HG03064 (cell line): Measurements from ENCODE around the gene KCNIP4.

Experiments
- ATAC-seq: cut with Tn5 transposase; IDR thresholded peaks from one replicate; pipeline ENCODE4 v1.9.1; 2021; ENCODE audit warnings: low read depth; ENCODE audit not compliant: unreplicated experiment

Gene KCNIP4

DNA sequence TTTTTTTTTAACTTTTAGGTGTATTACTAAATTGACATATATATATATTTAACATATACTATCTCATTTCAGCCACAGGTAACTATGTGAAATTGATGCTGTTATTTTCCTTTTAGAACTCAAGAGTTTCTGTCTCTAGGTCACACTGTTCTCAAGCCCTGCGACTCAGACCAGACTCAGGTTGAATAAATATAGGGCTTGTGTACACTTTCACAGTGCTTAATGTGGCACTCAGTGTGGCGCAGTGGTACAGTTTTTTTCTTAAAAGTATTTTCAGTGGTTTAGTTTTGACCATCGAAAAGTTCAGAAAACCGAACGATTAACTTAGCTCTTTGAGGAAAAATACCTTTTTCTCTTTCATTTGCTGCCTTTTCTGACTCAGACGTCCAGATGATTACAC lies 1223.7 kb downstream of the KCNIP4 start:
- ATAC-seq, result no peak

DNA sequence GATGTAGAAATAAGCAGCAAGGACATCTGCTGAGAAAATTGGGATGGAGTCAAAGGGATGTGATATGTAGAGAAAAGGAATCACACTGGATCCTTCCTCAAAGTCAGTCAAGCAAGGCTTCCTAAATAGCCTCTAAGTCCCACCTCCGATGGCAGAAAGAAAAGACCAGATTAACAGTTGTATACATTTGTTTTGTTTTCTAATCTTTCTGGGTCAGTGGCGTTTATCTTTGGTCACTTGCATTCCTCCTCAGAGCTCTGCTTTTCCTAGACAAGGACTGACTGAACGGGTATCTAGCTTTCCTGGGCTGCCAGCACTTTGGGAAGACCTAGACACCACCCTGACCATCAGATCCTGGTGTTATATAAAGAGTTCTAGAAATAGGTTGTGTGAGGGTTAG lies 1225.1 kb downstream of the KCNIP4 start:
- no peak for ATAC-seq

GRCh38 chr4:20723019-20723418 lies 1225.6 kb downstream of the KCNIP4 start:
- no peak for ATAC-seq

DNA sequence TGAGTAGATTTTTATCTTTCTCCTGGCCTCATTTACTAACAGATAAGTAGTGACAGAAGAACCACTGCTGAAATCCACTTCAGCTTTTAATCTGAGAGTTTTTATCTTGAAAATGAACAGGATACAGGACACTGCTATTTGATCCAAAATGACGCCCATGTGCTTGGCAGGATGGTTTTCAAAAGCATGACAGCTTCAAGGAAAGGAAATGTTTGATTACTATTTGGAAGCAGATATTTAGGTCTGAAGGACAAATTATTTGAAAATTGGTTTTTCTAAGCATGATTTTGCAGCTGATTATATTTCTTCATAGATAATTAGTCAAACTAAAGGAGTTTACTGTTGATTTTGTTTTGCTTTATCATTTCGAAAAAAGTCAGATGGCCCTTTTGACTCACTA lies 1237.2 kb downstream of the KCNIP4 start:
- no peak for ATAC-seq

DNA sequence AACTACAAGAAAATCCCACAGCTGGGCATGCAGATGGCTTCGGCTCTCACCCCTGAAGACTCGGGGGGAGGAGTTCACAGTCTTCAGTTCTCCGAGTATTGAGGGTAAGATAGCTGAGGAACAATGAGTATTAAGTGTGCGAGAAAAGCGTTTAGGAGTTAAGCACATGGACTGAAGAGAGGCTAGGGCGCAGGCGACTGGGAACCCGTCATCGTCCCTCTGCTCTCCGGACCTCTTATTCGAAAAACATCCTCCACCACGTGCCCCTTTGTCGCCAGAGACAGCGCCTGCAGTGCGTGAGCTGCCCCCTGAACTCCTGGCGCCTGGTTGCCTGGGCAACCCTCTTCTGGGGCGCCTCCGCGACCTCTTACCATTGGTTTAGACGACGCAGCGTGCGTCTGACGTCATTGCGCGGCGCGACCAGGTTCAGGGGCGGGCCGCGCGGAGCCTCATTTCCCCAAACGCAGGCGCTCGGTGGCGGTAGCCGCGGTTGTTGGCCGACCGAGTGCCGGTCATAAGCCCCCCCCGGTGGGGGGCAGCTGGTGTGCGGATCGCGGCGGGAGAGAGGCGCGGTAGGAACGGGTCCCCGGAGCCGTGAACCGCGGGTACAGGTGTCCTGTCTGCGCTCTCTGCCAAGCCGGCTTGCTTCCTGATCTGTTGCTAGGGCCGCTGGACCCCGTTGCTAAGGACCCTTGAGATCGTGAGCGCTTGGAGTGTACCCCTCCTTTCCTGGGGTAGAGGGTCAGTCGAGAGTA lies 1248.4 kb downstream of the KCNIP4 start, which contains the start of gene PACRGL:
TSS of gene PACRGL (plus strand) at position 452 of the 755 bp plus-strand sequence. CDS start 4,024 bp downstream, outside the sequence.
- ATAC-seq, result peak; percentile 100

DNA sequence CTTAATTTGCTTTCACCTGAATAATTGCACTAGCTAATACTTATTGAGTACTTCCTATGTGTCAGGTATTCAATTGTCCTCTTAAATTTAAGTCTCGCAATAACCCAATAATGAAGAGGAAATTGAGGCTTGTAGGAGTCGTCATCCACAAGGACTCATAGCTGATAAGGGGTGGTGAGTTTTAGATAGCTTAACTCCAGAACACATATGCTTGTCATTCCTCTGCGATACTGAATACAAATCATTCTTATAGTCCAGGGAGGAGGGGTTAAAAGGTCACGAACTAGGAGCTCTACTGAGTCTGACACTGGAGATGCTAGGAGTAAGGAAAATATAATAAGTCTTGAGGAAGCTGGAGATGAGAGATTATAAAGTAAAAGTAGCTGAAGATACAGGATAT lies 1249.8 kb downstream of the KCNIP4 start:
- no peak for ATAC-seq

GRCh38 chr4:20698382-20698781 lies 1250.2 kb downstream of the KCNIP4 start:
- ATAC-seq, result no peak

- ATAC-seq, result no peak
Observed at GRCh38 chr4:20696815-20697214, 1251.8 kb downstream of the KCNIP4 start.

DNA sequence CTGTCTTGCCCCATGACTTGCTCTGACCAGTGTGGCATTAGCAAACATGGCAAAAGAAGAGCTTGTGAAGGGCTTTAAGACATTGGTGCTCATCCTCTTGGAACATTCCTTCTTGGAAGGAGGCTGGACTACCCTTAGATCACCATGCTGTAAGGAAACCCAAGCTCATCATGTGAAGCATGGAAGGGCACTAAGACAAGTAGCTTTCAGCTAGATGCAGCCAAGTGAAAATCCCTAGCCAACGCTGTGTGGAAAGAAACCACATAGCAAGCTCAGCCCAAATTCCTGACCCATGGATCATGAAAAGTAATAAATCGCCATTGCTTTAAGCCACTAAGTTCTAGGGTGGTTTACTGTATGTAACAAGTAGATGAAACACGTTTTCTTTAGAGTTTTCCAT lies 1260.7 kb downstream of the KCNIP4 start:
- no peak for ATAC-seq

DNA sequence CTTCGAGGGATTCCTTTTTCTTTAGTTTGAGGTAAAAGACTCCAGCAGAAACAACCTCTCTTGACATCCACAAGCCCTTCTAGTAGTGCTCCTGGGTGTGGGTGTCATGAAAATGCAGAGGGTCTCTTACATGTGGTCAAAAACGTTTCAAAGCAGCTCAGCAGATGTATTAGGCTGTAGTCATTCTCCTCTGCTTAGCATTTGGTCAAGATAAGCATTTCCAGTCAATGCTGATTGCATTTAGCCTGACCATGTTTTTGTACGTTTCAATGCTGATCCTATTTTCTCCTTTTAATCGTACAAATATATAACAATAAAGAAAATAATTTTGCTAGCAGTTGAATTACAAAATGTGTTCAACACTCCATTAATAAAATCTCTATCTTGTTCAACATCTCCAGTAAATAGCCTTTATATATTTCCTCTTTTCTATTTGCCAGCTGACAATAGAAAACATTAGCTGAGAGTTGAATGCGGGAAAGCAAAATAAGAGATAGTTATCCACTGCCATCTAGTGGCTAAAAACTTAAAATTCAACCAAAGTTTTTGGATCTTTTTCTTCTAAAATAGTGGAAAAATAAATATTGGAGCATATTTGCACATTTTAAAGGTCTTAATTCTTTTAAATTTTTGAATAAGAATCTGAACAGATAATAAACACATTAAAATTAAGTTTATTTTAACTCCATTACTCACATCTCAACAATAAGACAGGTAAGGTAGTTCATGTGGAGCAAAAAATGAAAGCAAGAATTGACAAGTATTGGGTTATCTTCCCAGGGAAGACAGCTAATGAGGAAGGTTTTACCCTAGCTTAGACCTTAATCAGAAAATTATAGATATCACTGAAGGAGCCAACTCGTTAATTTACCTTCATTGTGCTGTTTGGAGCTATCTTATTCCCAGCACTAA lies 1263.5 kb downstream of the KCNIP4 start:
- no peak for ATAC-seq

DNA sequence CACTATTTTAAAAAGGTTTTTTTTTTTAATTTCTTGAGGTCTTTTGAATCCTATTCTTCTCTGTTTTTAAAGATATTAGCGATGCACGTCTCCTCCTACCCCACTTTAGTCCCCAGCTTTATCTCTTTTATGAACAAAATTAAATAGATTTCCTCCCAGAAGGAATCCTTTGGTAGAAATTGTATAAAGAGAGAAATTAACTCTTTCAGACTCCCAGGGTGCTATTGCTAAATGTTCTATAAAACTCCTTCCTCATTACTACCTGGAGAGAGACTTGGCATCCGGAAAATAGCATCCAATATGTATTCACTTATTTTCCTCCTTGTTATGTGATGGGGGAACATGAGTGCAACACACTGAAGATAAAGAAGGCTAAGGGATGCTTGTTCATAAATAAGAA lies 1264.8 kb downstream of the KCNIP4 start:
- ATAC-seq, result no peak

- no peak for ATAC-seq
Observed at GRCh38 chr4:20682853-20683252, 1265.7 kb downstream of the KCNIP4 start.

- no peak for ATAC-seq
Observed at GRCh38 chr4:20681271-20681670, 1267.3 kb downstream of the KCNIP4 start.

DNA sequence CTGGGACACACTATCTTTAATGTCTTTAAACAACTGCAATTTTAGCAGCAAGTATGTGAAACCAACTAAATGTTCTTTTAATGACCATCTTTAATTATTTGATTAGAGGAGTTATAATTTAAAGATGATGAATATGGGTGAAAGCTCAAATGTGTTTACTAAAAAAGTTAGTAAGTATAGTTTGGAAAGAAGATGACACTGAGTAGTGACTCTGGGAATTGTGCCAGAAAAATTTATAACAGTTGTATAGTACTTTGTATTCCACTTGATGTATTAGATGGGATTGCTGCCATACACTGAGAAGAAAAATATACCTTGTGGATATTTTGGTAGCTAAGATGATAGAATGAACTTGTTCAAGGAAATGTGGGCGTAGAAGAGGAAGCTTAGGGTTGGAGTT lies 1267.8 kb downstream of the KCNIP4 start:
- no peak for ATAC-seq

GRCh38 chr4:20679951-20680350 lies 1268.6 kb downstream of the KCNIP4 start:
- ATAC-seq, result no peak
